ENCODE data around the gene FGF13. TPM values are rescaled to one million over a fixed set of nuclear protein-coding genes. Genes with fewer than 3 reads are reported as not detected.

The FGF13 gene
- total and polyA plus RNA-seq, 2 of the 4 experiments (the other 2 are of a cell fraction): 0.18 TPM; not detected in 1

- Histone ChIP-seq H3K9me3 (ENCODE audit: control insufficient read depth, insufficient read depth, low read length) (no peaks in the 10 kb centered on the region), H3K36me3 (ENCODE audit: control insufficient read depth, insufficient read depth, low read length) (no peaks in the 10 kb centered on the region), H3K79me1 (ENCODE audit: low read depth in 1 of 2, low read length in 2 of 2) (no peaks in the 10 kb centered on the region), H2AK5ac (ENCODE audit: low read depth, low read length) (no peak overlapping the region), H4K20me1 (ENCODE audit: insufficient read depth, low read length) (no peaks in the 10 kb centered on the region), H3K27me3 (ENCODE audit: control insufficient read depth, insufficient read depth, low read length) (no peaks in the 10 kb centered on the region), H3K14ac (replicated peaks; ENCODE audit: low read depth, low read length) (no peak overlapping the region), H3K56ac (ENCODE audit: extremely low read depth, insufficient read depth, low read length) (no peak overlapping the region), H3K4me3 (ENCODE audit: insufficient read depth, low read depth, low read length) (no peak overlapping the region), H2BK5ac (ENCODE audit: low read depth, low read length, poor library complexity, severe bottlenecking) (no peak overlapping the region), H2BK15ac (ENCODE audit: low read depth, low read length) (no peak overlapping the region), H4K5ac (ENCODE audit: low read depth, low read length) (no peak overlapping the region), H3K18ac (ENCODE audit: low read depth, low read length) (no peak overlapping the region), H3K4ac (ENCODE audit: low read depth, low read length) (no peak overlapping the region), H2AK9ac (replicated peaks; ENCODE audit: low read depth, low read length, poor library complexity) (no peak overlapping the region), H4K91ac (ENCODE audit: insufficient read depth, low read depth, low read length) (no peak overlapping the region), H3K9me1 (ENCODE audit: insufficient read depth, low read length) (no peaks in the 10 kb centered on the region), H2AFZ (replicated peaks; ENCODE audit: low read length, poor library complexity) (no peak overlapping the region), H3K27ac (ENCODE audit: insufficient read depth, low read length) (no peak overlapping the region), H3K4me2 (ENCODE audit: low read depth, low read length) (no peak overlapping the region), H3K9ac (ENCODE audit: low read depth, low read length) (no peak overlapping the region), H2BK120ac (ENCODE audit: low read depth, low read length) (no peak overlapping the region), H4K8ac (ENCODE audit: low read depth in 2 of 2, low read length in 2 of 2) (no peak overlapping the region), H3K4me1 (ENCODE audit: control insufficient read depth, insufficient read depth, low read length) (no peaks in the 10 kb centered on the region), H3K23ac (ENCODE audit: low read depth, low read length) (no peak overlapping the region), H2BK20ac (ENCODE audit: low read depth, low read length) (no peak overlapping the region)
- dilution Hi-C loops (cut with HindIII; ENCODE audit: low sequenced_read_pairs, unreplicated experiment): no loop called here
- in situ Hi-C loops (cut with MboI; ENCODE audit: low sequenced_read_pairs): no loop called here
- no peak for DNase-seq
- intact Hi-C loops (cut with micrococcal nuclease): no loop called here
- no TSS peak for BruUV-seq (replicated peaks)
- whole genome bisulfite sequencing, 2 experiments (ENCODE audit: extremely low coverage in 2 of 2, insufficient read length in 1 of 2): no CpG with 5 or more reads among the region's 4 CpGs
- no peak for ATAC-seq (ENCODE audit: low read depth)
- POLR2A ChIA-PET (ENCODE audit: unreplicated experiment): no interaction called here
- CTCF ChIA-PET: no interaction called here
- TF ChIP-seq BHLHE40 (IDR thresholded peaks at IDR 0.05; ENCODE audit: low read depth, low read length): no peak
- TF ChIP-seq, protein P1, sequence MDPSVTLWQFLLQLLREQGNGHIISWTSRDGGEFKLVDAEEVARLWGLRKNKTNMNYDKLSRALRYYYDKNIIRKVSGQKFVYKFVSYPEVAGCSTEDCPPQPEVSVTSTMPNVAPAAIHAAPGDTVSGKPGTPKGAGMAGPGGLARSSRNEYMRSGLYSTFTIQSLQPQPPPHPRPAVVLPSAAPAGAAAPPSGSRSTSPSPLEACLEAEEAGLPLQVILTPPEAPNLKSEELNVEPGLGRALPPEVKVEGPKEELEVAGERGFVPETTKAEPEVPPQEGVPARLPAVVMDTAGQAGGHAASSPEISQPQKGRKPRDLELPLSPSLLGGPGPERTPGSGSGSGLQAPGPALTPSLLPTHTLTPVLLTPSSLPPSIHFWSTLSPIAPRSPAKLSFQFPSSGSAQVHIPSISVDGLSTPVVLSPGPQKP (IDR thresholded peaks at IDR 0.05; ENCODE audit: borderline replicate concordance, low read depth, low read length): no peak
- TF ChIP-seq, protein P2, sequence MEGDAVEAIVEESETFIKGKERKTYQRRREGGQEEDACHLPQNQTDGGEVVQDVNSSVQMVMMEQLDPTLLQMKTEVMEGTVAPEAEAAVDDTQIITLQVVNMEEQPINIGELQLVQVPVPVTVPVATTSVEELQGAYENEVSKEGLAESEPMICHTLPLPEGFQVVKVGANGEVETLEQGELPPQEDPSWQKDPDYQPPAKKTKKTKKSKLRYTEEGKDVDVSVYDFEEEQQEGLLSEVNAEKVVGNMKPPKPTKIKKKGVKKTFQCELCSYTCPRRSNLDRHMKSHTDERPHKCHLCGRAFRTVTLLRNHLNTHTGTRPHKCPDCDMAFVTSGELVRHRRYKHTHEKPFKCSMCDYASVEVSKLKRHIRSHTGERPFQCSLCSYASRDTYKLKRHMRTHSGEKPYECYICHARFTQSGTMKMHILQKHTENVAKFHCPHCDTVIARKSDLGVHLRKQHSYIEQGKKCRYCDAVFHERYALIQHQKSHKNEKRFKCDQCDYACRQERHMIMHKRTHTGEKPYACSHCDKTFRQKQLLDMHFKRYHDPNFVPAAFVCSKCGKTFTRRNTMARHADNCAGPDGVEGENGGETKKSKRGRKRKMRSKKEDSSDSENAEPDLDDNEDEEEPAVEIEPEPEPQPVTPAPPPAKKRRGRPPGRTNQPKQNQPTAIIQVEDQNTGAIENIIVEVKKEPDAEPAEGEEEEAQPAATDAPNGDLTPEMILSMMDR (conservative IDR thresholded peaks at IDR 0.05; ENCODE audit: low read depth, low read length): no peak
- no peak for TF ChIP-seq CHD1 (IDR thresholded peaks at IDR 0.05; ENCODE audit: low read depth, low read length)
- TF ChIP-seq RCOR1 (IDR thresholded peaks at IDR 0.05; ENCODE audit: insufficient replicate concordance, low read length): no peak
- no peak for TF ChIP-seq FOS (IDR thresholded peaks at IDR 0.05; ENCODE audit: low read depth, low read length)
- no peak for TF ChIP-seq USF2 (IDR thresholded peaks at IDR 0.05; ENCODE audit: low read depth, low read length)
- no peak for TF ChIP-seq MXI1 (IDR thresholded peaks at IDR 0.05; ENCODE audit: borderline replicate concordance, low read depth, low read length)
- TF ChIP-seq MAFK (IDR thresholded peaks at IDR 0.05; ENCODE audit: low read depth, low read length): no peak
- TF ChIP-seq SMC3 (IDR thresholded peaks at IDR 0.05; ENCODE audit: low read depth, low read length): no peak
- TF ChIP-seq RFX5 (IDR thresholded peaks at IDR 0.05; ENCODE audit: low read depth, low read length): no peak
- TF ChIP-seq POLR2A (IDR thresholded peaks at IDR 0.05; ENCODE audit: low read depth, low read length): no peak
- TF ChIP-seq RAD21 (IDR thresholded peaks at IDR 0.05; ENCODE audit: low read length): no peak
- no peak for TF ChIP-seq CEBPB (IDR thresholded peaks at IDR 0.05; ENCODE audit: low read depth, low read length)
- no peak for TF ChIP-seq NFE2L2 (IDR thresholded peaks at IDR 0.05; ENCODE audit: low read depth, low read length)
- no peak for TF ChIP-seq MAZ (IDR thresholded peaks at IDR 0.05; ENCODE audit: borderline replicate concordance, low read depth, low read length)
Observed at GRCh38 chrX:138683600-138683999, 27.9 kb downstream of the FGF13 start.

Data from IMR-90 (cell line).